Measurements from ENCODE around the gene SLC4A3. TPM values are rescaled to one million over a fixed set of nuclear protein-coding genes. Genes with fewer than 3 reads are reported as not detected.

SLC4A3 gene
- total and polyA plus RNA-seq, 2 of the 8 experiments (the other 6 are each of a cell fraction or from before 2014, with no cell fraction given): 4.8 to 7.4 TPM

DNA sequence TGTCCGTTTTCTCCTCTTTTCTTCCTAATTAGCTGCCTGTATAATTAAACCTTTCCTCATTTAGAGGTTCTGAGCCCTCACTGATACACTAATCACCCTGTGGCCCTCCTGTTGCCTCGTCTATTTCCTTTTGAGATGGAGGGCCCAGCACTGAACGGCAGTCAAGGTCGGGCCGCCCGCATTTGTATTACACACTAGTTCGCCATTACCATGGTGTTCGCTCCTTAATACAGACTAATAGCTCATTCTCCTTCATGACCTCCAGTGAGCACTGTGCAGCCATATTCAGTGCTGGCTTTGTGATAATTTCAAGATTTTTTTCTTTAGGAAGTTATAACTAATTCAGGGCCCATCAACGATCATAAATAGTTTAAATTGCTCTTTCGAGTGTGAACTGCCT is 64.1 kb downstream of the SLC4A3 start:
- Histone ChIP-seq H2BK5ac (ENCODE audit: low read depth, low read length) (no peak overlapping the region), H3K27me3 (replicated peaks in 1 of 4; ENCODE audit: control insufficient read depth in 3 of 4, extremely low read depth in 1 of 4, insufficient read depth in 3 of 4, low read length in 3 of 4) (no peaks in the 10 kb centered on the region), H3K9me3 (ENCODE audit: insufficient read depth in 2 of 2, low read depth in 1 of 2, low read length in 1 of 2) (no peaks in the 10 kb centered on the region; a peak in 1 of 4 replicates), H4K5ac (ENCODE audit: insufficient read length, low read depth, low read length) (no peak overlapping the region), H2BK15ac (ENCODE audit: low read length) (no peak overlapping the region), H3K4me3 (ENCODE audit: extremely low read depth in 1 of 4, insufficient read depth in 2 of 4, low read depth in 3 of 4, low read length in 4 of 4) (no peak overlapping the region), H3K27ac (ENCODE audit: low read depth, low read length) (no peak overlapping the region), H2BK12ac (ENCODE audit: low read depth, low read length) (no peak overlapping the region), H3K4ac (replicated peaks; ENCODE audit: insufficient read length, low read depth, low read length) (no peak overlapping the region), H3K4me1 (replicated peaks in 1 of 4; ENCODE audit: control insufficient read depth in 3 of 4, insufficient read depth in 4 of 4, low read length in 3 of 4) (peaks cover 0 to 7% (median 0%) of the 10 kb centered on the region in 4 experiments; a peak in 3 of 7 replicates), H3K18ac (ENCODE audit: extremely low read depth, low read length) (no peak overlapping the region), H2AK5ac (ENCODE audit: low read depth, low read length) (no peak overlapping the region), H3K79me2 (ENCODE audit: control insufficient read depth in 1 of 2, insufficient read depth in 2 of 2, low read length in 2 of 2) (no peaks in the 10 kb centered on the region), H4K20me1 (replicated peaks in 1 of 2; ENCODE audit: control insufficient read depth in 1 of 2, insufficient read depth in 2 of 2, low read length in 2 of 2) (no peaks in the 10 kb centered on the region), H2BK120ac (replicated peaks; ENCODE audit: low read depth, low read length) (no peak overlapping the region), H3K23ac (ENCODE audit: insufficient read length) (no peak overlapping the region), H3K14ac (ENCODE audit: insufficient read length) (no peak overlapping the region), H3K79me1 (ENCODE audit: low read depth, low read length) (no peaks in the 10 kb centered on the region), H2BK20ac (ENCODE audit: low read length) (no peak overlapping the region), H3K56ac (replicated peaks; ENCODE audit: insufficient read length, low read depth, low read length) (no peak overlapping the region), H2AFZ (ENCODE audit: low read length) (no peak overlapping the region), H3K36me3 (ENCODE audit: control insufficient read depth in 2 of 4, insufficient read depth in 4 of 4, low read length in 3 of 4) (no peaks in the 10 kb centered on the region), H3K4me2 (ENCODE audit: insufficient read depth in 1 of 2, low read depth in 2 of 2, low read length in 2 of 2) (no peak overlapping the region), H3K23me2 (ENCODE audit: low read depth, low read length) (no peaks in the 10 kb centered on the region), H4K91ac (replicated peaks; ENCODE audit: insufficient read length, low read length) (no peak overlapping the region), H3K9ac (replicated peaks in 1 of 4; ENCODE audit: extremely low read depth in 1 of 4, low read depth in 3 of 4, low read length in 3 of 4) (no peak overlapping the region), H4K8ac (ENCODE audit: extremely low read depth, insufficient read depth, low read length) (no peak overlapping the region)
- WGBS, 2 experiments (ENCODE audit: extremely low coverage in 1 of 2, insufficient coverage in 1 of 2, insufficient read length in 1 of 2, insufficient replicate concordance in 2 of 2, low coverage in 1 of 2, low lambda C conversion rate in 2 of 2, missing lambda C conversion rate in 1 of 2): 93% methylated on average over 10 of the region's 10 CpGs; no CpG with 5 or more reads in 1 of the 2 experiments
- FAIRE-seq (no peak), DNase-seq (ENCODE audit: low read depth in 1 of 2, low spot score in 2 of 2) (no peak)
- ChIA-PET CTCF (ENCODE audit: partially characterized antibody) (interaction anchor here (1.8 to 6.1 kb wide), 10 partner anchors 8 to 150 kb away, joined by 4 to 175 read pairs (median 24); no protein-coding TSS in a partner anchor), POLR2A (ENCODE audit: partially characterized antibody) (interaction anchor here (0.9 kb wide), 1 partner anchor 21 kb away, joined by 4 read pairs; no protein-coding TSS in a partner anchor)
- TF ChIP-seq TBP (IDR thresholded peaks at IDR 0.05; ENCODE audit: low read depth, low read length) (no peak), YY1 (IDR thresholded peaks at IDR 0.05; ENCODE audit: low read depth, low read length) (no peak), HDAC2 (IDR thresholded peaks at IDR 0.05; ENCODE audit: borderline replicate concordance in 1 of 2, low read depth in 2 of 2, low read length in 2 of 2) (no peak), GTF2F1 (IDR thresholded peaks at IDR 0.05; ENCODE audit: borderline replicate concordance, low read depth, low read length) (no peak), CTCF (IDR thresholded peaks at IDR 0.05; ENCODE audit: control extremely low read depth in 1 of 3, insufficient read depth in 1 of 3, low read depth in 1 of 3, low read length in 3 of 3) (no peak), PHF8 (conservative IDR thresholded peaks at IDR 0.05; ENCODE audit: low read depth, low read length) (no peak), RFX5 (IDR thresholded peaks at IDR 0.05; ENCODE audit: borderline replicate concordance, low read depth, low read length) (no peak), ATF2 (IDR thresholded peaks at IDR 0.05; ENCODE audit: low read length) (no peak), EP300 (IDR thresholded peaks at IDR 0.05; ENCODE audit: borderline replicate concordance in 1 of 2, low read depth in 2 of 2, low read length in 2 of 2) (no peak)
